ENCODE data around the gene ZDHHC21.

The ZDHHC21 gene

DNA sequence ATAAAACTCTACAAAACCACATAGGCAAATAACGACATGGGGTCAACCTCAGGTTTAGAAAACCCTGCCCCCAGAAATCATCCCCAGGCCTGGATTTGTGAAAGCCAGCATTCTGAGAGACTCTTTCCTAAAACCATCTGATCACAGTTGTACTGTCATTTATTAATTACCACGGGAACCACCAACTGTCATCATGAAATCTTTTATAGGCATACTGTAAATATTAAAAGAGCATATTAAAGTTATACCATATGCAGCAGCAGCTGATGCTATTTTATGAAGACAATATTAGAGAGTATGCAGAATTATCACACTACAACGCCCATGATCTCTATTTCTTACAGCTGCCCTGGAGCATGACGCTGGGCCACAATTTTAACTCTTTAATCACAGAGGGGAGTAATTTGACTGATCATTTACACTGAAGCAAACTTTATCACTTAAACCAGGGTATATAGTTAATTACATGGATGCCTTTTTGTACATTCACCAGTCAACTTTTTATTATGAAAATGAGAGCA is 9.0 kb upstream of the ZDHHC21 start (continued):
- TF ChIP-seq, protein P1, sequence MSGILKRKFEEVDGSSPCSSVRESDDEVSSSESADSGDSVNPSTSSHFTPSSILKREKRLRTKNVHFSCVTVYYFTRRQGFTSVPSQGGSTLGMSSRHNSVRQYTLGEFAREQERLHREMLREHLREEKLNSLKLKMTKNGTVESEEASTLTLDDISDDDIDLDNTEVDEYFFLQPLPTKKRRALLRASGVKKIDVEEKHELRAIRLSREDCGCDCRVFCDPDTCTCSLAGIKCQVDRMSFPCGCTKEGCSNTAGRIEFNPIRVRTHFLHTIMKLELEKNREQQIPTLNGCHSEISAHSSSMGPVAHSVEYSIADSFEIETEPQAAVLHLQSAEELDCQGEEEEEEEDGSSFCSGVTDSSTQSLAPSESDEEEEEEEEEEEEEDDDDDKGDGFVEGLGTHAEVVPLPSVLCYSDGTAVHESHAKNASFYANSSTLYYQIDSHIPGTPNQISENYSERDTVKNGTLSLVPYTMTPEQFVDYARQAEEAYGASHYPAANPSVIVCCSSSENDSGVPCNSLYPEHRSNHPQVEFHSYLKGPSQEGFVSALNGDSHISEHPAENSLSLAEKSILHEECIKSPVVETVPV (CRISPR knock-in tag; IDR thresholded peaks at IDR 0.05), result no peak
- TF ChIP-seq ARNTL (CRISPR knock-in tag; IDR thresholded peaks at IDR 0.05; ENCODE audit: borderline replicate concordance, low read depth), result no peak

DNA sequence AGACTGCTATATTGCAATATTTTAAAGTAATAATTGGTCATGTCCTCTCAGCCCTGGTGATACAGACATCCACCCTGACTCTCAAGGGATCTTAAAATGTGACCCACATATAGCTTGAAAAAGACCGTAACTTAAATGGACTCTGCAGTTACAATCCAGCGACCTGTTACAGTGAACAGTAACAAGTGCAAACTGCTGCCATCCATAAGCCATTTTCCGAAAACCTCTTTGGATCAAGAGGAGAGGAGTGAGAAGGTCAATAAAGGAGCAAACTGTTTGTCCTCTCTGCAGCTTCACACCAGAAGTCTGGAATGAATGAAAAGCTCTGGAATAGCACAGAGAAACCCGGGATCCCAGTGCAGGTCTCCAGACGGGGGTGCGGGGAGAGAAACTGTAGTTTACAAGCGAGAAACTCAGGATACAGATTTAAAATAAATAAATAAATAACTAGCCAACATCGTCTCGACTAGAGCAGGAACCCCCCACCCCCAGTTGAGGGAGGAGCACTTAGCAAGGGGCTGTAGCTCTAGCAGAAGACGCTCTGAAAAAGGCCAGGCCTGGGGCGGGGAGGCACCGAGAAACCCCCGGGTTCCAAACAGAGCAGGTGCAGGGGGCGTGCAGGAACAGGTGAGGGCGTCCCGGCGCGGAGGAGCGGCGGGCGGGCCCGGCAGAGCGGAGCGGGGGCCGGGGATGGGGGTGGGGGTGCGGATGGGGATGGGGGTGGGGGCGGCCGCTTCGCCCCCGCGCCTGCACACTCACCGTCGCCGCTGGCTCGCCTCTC is 572 bp downstream of the ZDHHC21 start:
- no peak for TF ChIP-seq ESRRG (CRISPR knock-in tag; IDR thresholded peaks at IDR 0.05)
- no peak for TF ChIP-seq TCF4 (CRISPR knock-in tag; IDR thresholded peaks at IDR 0.05; ENCODE audit: borderline replicate concordance)
- TF ChIP-seq GLIS3 (CRISPR knock-in tag; IDR thresholded peaks at IDR 0.05), result no peak
- ATAC-seq, result peak; percentile 62

DNA sequence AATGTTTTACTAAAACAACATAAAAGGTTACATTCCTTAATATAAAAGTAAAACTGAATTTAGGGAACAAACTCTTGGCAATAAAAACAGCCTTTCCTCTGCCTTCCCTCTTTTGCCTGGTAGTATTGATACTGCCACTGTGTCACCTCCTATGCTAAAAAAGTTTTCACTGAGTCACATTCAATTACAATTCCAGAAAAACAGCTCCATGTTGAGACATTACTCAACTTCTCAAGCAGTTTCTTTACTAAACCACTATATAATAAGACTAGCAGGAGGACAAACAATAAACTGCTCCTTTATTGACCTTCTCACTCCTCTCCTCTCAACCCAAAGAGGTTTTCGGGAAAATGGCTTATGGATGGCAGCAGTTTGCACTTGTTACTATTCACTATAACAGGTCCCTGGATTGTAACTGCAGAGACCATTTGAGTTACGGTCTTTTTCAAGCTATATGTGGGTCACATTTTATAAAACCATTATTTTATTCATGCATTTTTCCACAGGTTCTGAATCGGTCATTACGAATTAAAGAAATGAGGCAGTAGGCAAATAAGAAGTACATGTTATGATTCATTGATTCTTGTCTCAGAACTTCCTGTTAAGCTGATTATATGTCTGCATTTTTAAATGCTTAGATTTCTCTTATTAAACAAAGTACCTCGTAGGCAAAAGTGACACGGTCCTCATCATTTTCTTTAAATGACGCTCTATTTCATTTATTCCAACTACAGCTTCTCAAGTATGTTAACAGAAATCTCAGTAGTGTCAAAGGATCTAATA is 2.1 kb downstream of the ZDHHC21 start:
- ATAC-seq, result no peak
- TF ChIP-seq, protein P2, sequence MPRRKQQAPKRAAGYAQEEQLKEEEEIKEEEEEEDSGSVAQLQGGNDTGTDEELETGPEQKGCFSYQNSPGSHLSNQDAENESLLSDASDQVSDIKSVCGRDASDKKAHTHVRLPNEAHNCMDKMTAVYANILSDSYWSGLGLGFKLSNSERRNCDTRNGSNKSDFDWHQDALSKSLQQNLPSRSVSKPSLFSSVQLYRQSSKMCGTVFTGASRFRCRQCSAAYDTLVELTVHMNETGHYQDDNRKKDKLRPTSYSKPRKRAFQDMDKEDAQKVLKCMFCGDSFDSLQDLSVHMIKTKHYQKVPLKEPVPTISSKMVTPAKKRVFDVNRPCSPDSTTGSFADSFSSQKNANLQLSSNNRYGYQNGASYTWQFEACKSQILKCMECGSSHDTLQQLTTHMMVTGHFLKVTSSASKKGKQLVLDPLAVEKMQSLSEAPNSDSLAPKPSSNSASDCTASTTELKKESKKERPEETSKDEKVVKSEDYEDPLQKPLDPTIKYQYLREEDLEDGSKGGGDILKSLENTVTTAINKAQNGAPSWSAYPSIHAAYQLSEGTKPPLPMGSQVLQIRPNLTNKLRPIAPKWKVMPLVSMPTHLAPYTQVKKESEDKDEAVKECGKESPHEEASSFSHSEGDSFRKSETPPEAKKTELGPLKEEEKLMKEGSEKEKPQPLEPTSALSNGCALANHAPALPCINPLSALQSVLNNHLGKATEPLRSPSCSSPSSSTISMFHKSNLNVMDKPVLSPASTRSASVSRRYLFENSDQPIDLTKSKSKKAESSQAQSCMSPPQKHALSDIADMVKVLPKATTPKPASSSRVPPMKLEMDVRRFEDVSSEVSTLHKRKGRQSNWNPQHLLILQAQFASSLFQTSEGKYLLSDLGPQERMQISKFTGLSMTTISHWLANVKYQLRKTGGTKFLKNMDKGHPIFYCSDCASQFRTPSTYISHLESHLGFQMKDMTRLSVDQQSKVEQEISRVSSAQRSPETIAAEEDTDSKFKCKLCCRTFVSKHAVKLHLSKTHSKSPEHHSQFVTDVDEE (CRISPR knock-in tag; IDR thresholded peaks at IDR 0.05), result no peak
- no peak for TF ChIP-seq ZNF70 (CRISPR knock-in tag; IDR thresholded peaks at IDR 0.05)
- TF ChIP-seq, protein P3, sequence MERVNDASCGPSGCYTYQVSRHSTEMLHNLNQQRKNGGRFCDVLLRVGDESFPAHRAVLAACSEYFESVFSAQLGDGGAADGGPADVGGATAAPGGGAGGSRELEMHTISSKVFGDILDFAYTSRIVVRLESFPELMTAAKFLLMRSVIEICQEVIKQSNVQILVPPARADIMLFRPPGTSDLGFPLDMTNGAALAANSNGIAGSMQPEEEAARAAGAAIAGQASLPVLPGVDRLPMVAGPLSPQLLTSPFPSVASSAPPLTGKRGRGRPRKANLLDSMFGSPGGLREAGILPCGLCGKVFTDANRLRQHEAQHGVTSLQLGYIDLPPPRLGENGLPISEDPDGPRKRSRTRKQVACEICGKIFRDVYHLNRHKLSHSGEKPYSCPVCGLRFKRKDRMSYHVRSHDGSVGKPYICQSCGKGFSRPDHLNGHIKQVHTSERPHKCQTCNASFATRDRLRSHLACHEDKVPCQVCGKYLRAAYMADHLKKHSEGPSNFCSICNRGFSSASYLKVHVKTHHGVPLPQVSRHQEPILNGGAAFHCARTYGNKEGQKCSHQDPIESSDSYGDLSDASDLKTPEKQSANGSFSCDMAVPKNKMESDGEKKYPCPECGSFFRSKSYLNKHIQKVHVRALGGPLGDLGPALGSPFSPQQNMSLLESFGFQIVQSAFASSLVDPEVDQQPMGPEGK (CRISPR knock-in tag; IDR thresholded peaks at IDR 0.05; ENCODE audit: borderline replicate concordance), result no peak
- TF ChIP-seq ISL1 (CRISPR knock-in tag; IDR thresholded peaks at IDR 0.05), result no peak
- no peak for TF ChIP-seq ZC3H10 (CRISPR knock-in tag; IDR thresholded peaks at IDR 0.05)
- no peak for TF ChIP-seq OSR1 (CRISPR knock-in tag; IDR thresholded peaks at IDR 0.05)
- no peak for TF ChIP-seq PPARA (CRISPR knock-in tag; IDR thresholded peaks at IDR 0.05; ENCODE audit: borderline replicate concordance)
- no peak for TF ChIP-seq RARB (CRISPR knock-in tag; IDR thresholded peaks at IDR 0.05)
- TF ChIP-seq GLIS3 (CRISPR knock-in tag; IDR thresholded peaks at IDR 0.05), result no peak
- no peak for TF ChIP-seq ESRRG (CRISPR knock-in tag; IDR thresholded peaks at IDR 0.05)
- no peak for TF ChIP-seq TOX (CRISPR knock-in tag; IDR thresholded peaks at IDR 0.05; ENCODE audit: borderline replicate concordance)
- TF ChIP-seq ZNF565 (CRISPR knock-in tag; conservative IDR thresholded peaks at IDR 0.05; ENCODE audit: low read depth), result no peak
- TF ChIP-seq, protein P4, sequence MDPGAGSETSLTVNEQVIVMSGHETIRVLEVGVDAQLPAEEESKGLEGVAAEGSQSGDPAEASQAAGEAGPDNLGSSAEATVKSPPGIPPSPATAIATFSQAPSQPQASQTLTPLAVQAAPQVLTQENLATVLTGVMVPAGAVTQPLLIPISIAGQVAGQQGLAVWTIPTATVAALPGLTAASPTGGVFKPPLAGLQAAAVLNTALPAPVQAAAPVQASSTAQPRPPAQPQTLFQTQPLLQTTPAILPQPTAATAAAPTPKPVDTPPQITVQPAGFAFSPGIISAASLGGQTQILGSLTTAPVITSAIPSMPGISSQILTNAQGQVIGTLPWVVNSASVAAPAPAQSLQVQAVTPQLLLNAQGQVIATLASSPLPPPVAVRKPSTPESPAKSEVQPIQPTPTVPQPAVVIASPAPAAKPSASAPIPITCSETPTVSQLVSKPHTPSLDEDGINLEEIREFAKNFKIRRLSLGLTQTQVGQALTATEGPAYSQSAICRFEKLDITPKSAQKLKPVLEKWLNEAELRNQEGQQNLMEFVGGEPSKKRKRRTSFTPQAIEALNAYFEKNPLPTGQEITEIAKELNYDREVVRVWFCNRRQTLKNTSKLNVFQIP (CRISPR knock-in tag; IDR thresholded peaks at IDR 0.05; ENCODE audit: borderline replicate concordance, low read depth), result no peak
- TF ChIP-seq ZFP3 (CRISPR knock-in tag; IDR thresholded peaks at IDR 0.05), result no peak
- no peak for TF ChIP-seq CSDC2 (CRISPR knock-in tag; IDR thresholded peaks at IDR 0.05)
- TF ChIP-seq SNAI2 (CRISPR knock-in tag; IDR thresholded peaks at IDR 0.05), result no peak
- TF ChIP-seq, protein P5, sequence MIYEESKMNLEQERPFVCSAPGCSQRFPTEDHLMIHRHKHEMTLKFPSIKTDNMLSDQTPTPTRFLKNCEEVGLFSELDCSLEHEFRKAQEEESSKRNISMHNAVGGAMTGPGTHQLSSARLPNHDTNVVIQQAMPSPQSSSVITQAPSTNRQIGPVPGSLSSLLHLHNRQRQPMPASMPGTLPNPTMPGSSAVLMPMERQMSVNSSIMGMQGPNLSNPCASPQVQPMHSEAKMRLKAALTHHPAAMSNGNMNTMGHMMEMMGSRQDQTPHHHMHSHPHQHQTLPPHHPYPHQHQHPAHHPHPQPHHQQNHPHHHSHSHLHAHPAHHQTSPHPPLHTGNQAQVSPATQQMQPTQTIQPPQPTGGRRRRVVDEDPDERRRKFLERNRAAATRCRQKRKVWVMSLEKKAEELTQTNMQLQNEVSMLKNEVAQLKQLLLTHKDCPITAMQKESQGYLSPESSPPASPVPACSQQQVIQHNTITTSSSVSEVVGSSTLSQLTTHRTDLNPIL (CRISPR knock-in tag; IDR thresholded peaks at IDR 0.05; ENCODE audit: low read depth), result no peak
